ENCODE results near the gene NBPF26. TPM values are rescaled to one million over a fixed set of nuclear protein-coding genes. Genes with fewer than 3 reads are reported as not detected.
"Not testable (repeated sequence)": the region's sequence is repeated elsewhere in the genome, so short reads cannot be mapped to it uniquely, and the experiment has no call there.

The NBPF26 gene
- total and polyA plus RNA-seq, 2 of the 13 experiments (the other 11 are each of a cell fraction or from before 2014, with no cell fraction given), result 5.3 to 6.4 TPM

GRCh38 chr1:120844945-120845330 is 121.2 kb downstream of the NBPF26 start:
- FAIRE-seq; H4K20me1 ChIP-seq (ENCODE audit: insufficient read depth, low read length); H3K4me1 ChIP-seq (ENCODE audit: insufficient read depth, low read length); H3K4me2 ChIP-seq (ENCODE audit: low read depth, low read length); ATAC-seq; H3K36me3 ChIP-seq (replicated peaks in 1 of 2; ENCODE audit: control insufficient read depth in 1 of 2, insufficient read depth in 2 of 2, low read length in 2 of 2); H2AFZ ChIP-seq (ENCODE audit: low read length); in situ Hi-C loops (cut with HindIII; ENCODE audit: extremely low pct_ligation_motif_present, low pct_unique_long_range_greater_than_20kb); H3K27ac ChIP-seq (ENCODE audit: extremely low read length, insufficient read depth, low read length); intact Hi-C loops (cut with micrococcal nuclease; ENCODE audit: unreplicated experiment); H3K9me3 ChIP-seq (ENCODE audit: low read length); H3K79me2 ChIP-seq (ENCODE audit: insufficient read depth, low read length); CTCF ChIA-PET (ENCODE audit: low intra/inter-chr PET ratio, low total read pairs); DNase-seq (ENCODE audit: low spot score); POLR2A ChIA-PET; H3K27me3 ChIP-seq (ENCODE audit: control insufficient read depth in 1 of 2, insufficient read depth in 2 of 2, low read length in 2 of 2); H3K9ac ChIP-seq (ENCODE audit: insufficient read depth, low read depth, low read length): not testable (repeated sequence)
- peak overlapping the region in 2 of 3 experiments; percentile 12 to 26; a peak in 3 of 6 replicates for H3K4me3 ChIP-seq (replicated peaks in 1 of 3; ENCODE audit: insufficient read depth in 1 of 3, low read depth in 2 of 3, low read length in 3 of 3)
- TF ChIP-seq ZFX (CRISPR knock-in tag; IDR thresholded peaks at IDR 0.05; ENCODE audit: low read depth), result 0 out of 2 replicates have a peak, but pooled peaks have one; percentile 6
- 35% methylated on average over 15 of the region's 21 CpGs for WGBS (ENCODE audit: low lambda C conversion rate)
- BruUV-seq (replicated peaks), result TSS peak; percentile 54

- H4K20me1 ChIP-seq (ENCODE audit: insufficient read depth, low read length); in situ Hi-C loops (cut with HindIII; ENCODE audit: extremely low pct_ligation_motif_present, low pct_unique_long_range_greater_than_20kb); DNase-seq (ENCODE audit: low spot score); POLR2A ChIA-PET; H3K27ac ChIP-seq (ENCODE audit: extremely low read length, insufficient read depth, low read length); H3K36me3 ChIP-seq (replicated peaks in 1 of 2; ENCODE audit: control insufficient read depth in 1 of 2, insufficient read depth in 2 of 2, low read length in 2 of 2); BruUV-seq (replicated peaks); FAIRE-seq; H2AFZ ChIP-seq (ENCODE audit: low read length); H3K4me1 ChIP-seq (ENCODE audit: insufficient read depth, low read length); CTCF ChIA-PET (ENCODE audit: low intra/inter-chr PET ratio, low total read pairs); intact Hi-C loops (cut with micrococcal nuclease; ENCODE audit: unreplicated experiment); H3K27me3 ChIP-seq (ENCODE audit: control insufficient read depth in 1 of 2, insufficient read depth in 2 of 2, low read length in 2 of 2); H3K9me3 ChIP-seq (ENCODE audit: low read length); H3K79me2 ChIP-seq (ENCODE audit: insufficient read depth, low read length): not testable (repeated sequence)
- peak; percentile 35 for ATAC-seq
- Histone ChIP-seq H3K4me2 (ENCODE audit: low read depth, low read length) (peak overlapping the region; percentile 62), H3K4me3 (replicated peaks in 1 of 3; ENCODE audit: insufficient read depth in 1 of 3, low read depth in 2 of 3, low read length in 3 of 3) (peak overlapping the region in 2 of 3 experiments; percentile 52 to 54; a peak in 2 of 6 replicates), H3K9ac (ENCODE audit: insufficient read depth, low read depth, low read length) (0 out of 2 replicates have a peak overlapping the region, but pooled peaks have one; percentile 29)
- WGBS (ENCODE audit: low lambda C conversion rate), result 46% methylated on average over 10 of the region's 27 CpGs
Measured at GRCh38 chr1:120849400-120850286, 125.9 kb downstream of the NBPF26 start.

- H3K36me3 ChIP-seq (replicated peaks in 1 of 2; ENCODE audit: control insufficient read depth in 1 of 2, insufficient read depth in 2 of 2, low read length in 2 of 2); H3K4me1 ChIP-seq (ENCODE audit: insufficient read depth, low read length); in situ Hi-C loops (cut with HindIII; ENCODE audit: extremely low pct_ligation_motif_present, low pct_unique_long_range_greater_than_20kb); CTCF ChIA-PET (ENCODE audit: low intra/inter-chr PET ratio, low total read pairs); H3K9me3 ChIP-seq (ENCODE audit: low read length); ATAC-seq; FAIRE-seq; intact Hi-C loops (cut with micrococcal nuclease; ENCODE audit: unreplicated experiment); H3K27me3 ChIP-seq (ENCODE audit: control insufficient read depth in 1 of 2, insufficient read depth in 2 of 2, low read length in 2 of 2); BruUV-seq (replicated peaks); H2AFZ ChIP-seq (ENCODE audit: low read length); H3K79me2 ChIP-seq (ENCODE audit: insufficient read depth, low read length); H4K20me1 ChIP-seq (ENCODE audit: insufficient read depth, low read length); POLR2A ChIA-PET: not testable (repeated sequence)
- Histone ChIP-seq H3K27ac (ENCODE audit: extremely low read length, insufficient read depth, low read length) (peak overlapping the region; percentile 48), H3K4me3 (replicated peaks in 1 of 3; ENCODE audit: insufficient read depth in 1 of 3, low read depth in 2 of 3, low read length in 3 of 3) (peak overlapping the region; percentile 37 to 54 (median 52); a peak in 4 of 6 replicates), H3K4me2 (ENCODE audit: low read depth, low read length) (peak overlapping the region; percentile 62), H3K9ac (ENCODE audit: insufficient read depth, low read depth, low read length) (0 out of 2 replicates have a peak overlapping the region, but pooled peaks have one; percentile 29)
- WGBS (ENCODE audit: low lambda C conversion rate), result 4% methylated on average over 8 of the region's 8 CpGs
- peak; percentile 28 for DNase-seq (ENCODE audit: low spot score)
Measured at GRCh38 chr1:120850287-120850536, 126.5 kb downstream of the NBPF26 start.

Measured in HepG2 (cell line).